Vagina (tissue), 2 donors: ENCODE results near the gene HDAC7. TPM values are rescaled to one million over a fixed set of nuclear protein-coding genes. Genes with fewer than 3 reads are reported as not detected.

Source experiments
- DNase-seq, 2 donors: peaks; one replicate each; pipeline ENCODE4 v3.0.0-alpha.2; 2017; ENCODE audit errors: extremely low spot score in 2 of 2
- H3K27ac ChIP-seq: fragments of 200-600 bp; sonication (generic); one replicate; pipeline ENCODE4 v1.5.1; 2019
- H3K27me3 ChIP-seq: fragments of 200-600 bp; sonication (generic); one replicate; pipeline ENCODE4 v1.5.1; 2019
- H3K36me3 ChIP-seq, 2 donors: fragments of 200-600 bp; sonication (generic); one replicate each; pipeline ENCODE4 v1.5.1; 2017 to 2019
- H3K4me1 ChIP-seq: fragments of 200-600 bp; sonication (generic); one replicate; pipeline ENCODE4 v1.5.1; 2019
- H3K4me3 ChIP-seq, 2 donors: fragments of 200-600 bp; sonication (generic); 1 replicate in 1 of 2; 2 replicates in 1 of 2; pipeline ENCODE4 v1.5.1; 2016 to 2019
- H3K9me3 ChIP-seq: fragments of 200-600 bp; sonication (generic); one replicate; pipeline ENCODE4 v1.5.1; 2019
- CTCF ChIP-seq, 3 experiments: fragments of 450-650 bp in 2 of 3; fragments of 200-600 bp in 1 of 3; sonication (generic) in 1 of 3; IDR thresholded peaks; one replicate each; pipeline ENCODE4 v1.5.1; 2017 to 2019; ENCODE audit warnings: antibody characterized with exemption in 3 of 3, mild to moderate bottlenecking in 2 of 3, moderate library complexity in 2 of 3
- POLR2A ChIP-seq, 2 donors: fragments of 450-650 bp; IDR thresholded peaks; one replicate each; pipeline ENCODE4 v1.6.1; 2017; ENCODE audit warnings: antibody characterized with exemption in 2 of 2, mild to moderate bottlenecking in 2 of 2, moderate library complexity in 2 of 2
- POLR2AphosphoS5 ChIP-seq, 2 donors: sonication (generic); formaldehyde crosslinking; IDR thresholded peaks; one replicate each; pipeline ENCODE4 v1.9.0; 2017; ENCODE audit warnings: antibody characterized with exemption in 2 of 2, mild to moderate bottlenecking in 2 of 2, low read depth in 1 of 2; ENCODE audit not compliant: insufficient read depth in 1 of 2
- intact Hi-C: fragments of 100-400 bp; cut with DNase I; formaldehyde crosslinking; loops from one replicate; pipeline ENCODE4 v1.15.1; 2023
- total RNA-seq: library from RNA; depleted of rRNA; stranded (reverse); fragments of >200 nt; gene quantifications from one replicate; pipeline ENCODE4 v1.2.3, GENCODE V29; 2016

The HDAC7 gene
- total RNA-seq, 1 donor from 2014 or later = 67.0 TPM

DNA sequence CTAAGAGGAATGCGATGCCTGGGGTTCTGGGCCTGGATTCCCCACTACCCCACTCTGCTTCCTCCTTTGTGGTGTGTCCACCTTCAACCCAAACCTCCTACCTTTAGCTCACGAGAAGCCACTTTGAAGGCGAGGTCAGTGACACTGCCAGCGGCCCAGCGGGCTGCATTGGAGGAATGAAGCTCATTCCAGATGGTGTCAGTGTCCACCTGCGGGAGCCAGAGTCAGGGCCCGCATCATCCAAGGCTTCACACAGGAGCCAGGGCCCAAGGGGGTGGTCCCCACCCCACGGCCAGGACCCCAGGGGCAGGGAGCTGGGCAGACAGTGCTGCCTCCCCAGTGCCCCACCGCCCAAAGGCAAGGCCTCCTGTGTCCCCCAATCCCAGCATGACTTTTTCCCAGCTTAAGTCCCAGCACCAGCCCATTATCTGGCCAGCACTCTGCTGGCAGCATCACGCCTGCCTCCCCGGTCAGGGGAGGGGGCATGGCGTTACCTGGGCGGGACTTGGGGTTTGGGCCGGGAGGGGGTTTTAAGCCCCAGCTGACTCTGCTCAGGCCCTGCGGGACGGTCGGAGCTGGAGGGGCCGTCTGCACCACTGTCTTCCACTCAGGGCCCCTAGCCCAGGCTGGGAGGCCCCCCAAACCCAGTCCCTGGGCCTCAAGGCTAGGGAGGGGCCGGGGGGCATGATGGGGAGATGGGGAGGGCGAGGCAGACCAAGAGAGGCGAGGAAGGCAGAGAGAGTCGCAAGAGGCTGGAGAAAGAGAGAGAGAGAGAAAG lies 29.8 kb downstream of the HDAC7 start:
- no peak for TF ChIP-seq POLR2A (IDR thresholded peaks at IDR 0.05)
- TF ChIP-seq CTCF (IDR thresholded peaks at IDR 0.05) = no peak
- TF ChIP-seq POLR2AphosphoS5 (IDR thresholded peaks at IDR 0.05; ENCODE audit: insufficient read depth in 1 of 2, low read depth in 1 of 2) = no peak
- Histone ChIP-seq H3K27me3 (no peaks in the 10 kb centered on the region), H3K4me3 (no peak overlapping the region), H3K9me3 (no peaks in the 10 kb centered on the region), H3K36me3 (peaks cover 10 to 99% of the 10 kb centered on the region in 2 donors), H3K27ac (no peak overlapping the region), H3K4me1 (peaks cover 9% of the 10 kb centered on the region)
- intact Hi-C loops = no loop called here
- DNase-seq = no peak

- Histone ChIP-seq H3K27ac (no peak overlapping the region), H3K9me3 (no peaks in the 10 kb centered on the region), H3K27me3 (no peaks in the 10 kb centered on the region), H3K36me3 (peaks cover 10 to 99% of the 10 kb centered on the region in 2 donors), H3K4me3 (no peak overlapping the region), H3K4me1 (peaks cover 9% of the 10 kb centered on the region)
- intact Hi-C loops = no loop called here
- TF ChIP-seq CTCF (IDR thresholded peaks at IDR 0.05) (no peak), POLR2A (IDR thresholded peaks at IDR 0.05) (no peak), POLR2AphosphoS5 (IDR thresholded peaks at IDR 0.05; ENCODE audit: insufficient read depth in 1 of 2, low read depth in 1 of 2) (no peak)
- DNase-seq = no peak
These were observed 30.6 kb downstream of the HDAC7 start for GRCh38 chr12:47789141-47789540.

GRCh38 chr12:47787596-47788319 lies 31.9 kb downstream of the HDAC7 start:
- Histone ChIP-seq H3K27ac (no peak overlapping the region), H3K4me1 (peaks cover 16% of the 10 kb centered on the region), H3K36me3 (peaks cover 10 to 90% of the 10 kb centered on the region in 2 donors), H3K4me3 (no peak overlapping the region), H3K27me3 (no peaks in the 10 kb centered on the region), H3K9me3 (no peaks in the 10 kb centered on the region)
- intact Hi-C loops = no loop called here
- TF ChIP-seq POLR2AphosphoS5 (IDR thresholded peaks at IDR 0.05; ENCODE audit: insufficient read depth in 1 of 2, low read depth in 1 of 2) = no peak
- no peak for TF ChIP-seq POLR2A (IDR thresholded peaks at IDR 0.05)
- TF ChIP-seq CTCF (IDR thresholded peaks at IDR 0.05) = no peak
- no peak for DNase-seq

DNA sequence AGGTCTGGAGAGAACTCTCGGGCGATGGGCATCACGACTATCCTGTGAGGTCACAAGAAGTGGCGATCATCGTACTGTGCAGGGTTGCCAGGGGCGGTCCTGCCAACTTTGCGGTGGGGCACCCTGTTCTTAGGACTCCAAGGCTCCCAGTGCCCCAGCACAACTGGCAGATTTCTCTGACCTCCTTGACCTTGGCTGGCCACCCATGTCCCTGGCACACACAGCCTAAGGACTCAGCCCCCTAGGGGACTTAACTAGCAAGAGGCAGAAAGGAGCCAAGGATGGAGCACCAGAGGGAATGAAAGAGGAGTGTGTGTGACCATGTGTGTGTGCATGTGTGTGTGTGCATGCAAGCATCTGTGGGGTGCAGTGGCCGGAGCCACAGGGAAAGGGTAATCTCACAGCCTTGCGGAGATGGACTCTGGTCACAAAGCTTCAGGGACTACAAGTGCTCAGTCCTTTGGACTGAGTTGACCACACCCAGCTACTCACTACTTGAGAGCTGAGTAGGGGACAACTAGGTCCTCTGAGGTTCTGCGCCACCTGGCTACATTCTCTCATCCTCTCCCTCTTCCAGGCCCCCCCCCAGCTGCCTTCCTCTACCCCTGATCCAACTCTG lies 32.9 kb downstream of the HDAC7 start:
- H3K9me3 ChIP-seq = no peaks in the 10 kb centered on the region
- H3K27me3 ChIP-seq = no peaks in the 10 kb centered on the region
- intact Hi-C loops = no loop called here
- TF ChIP-seq POLR2AphosphoS5 (IDR thresholded peaks at IDR 0.05; ENCODE audit: insufficient read depth in 1 of 2, low read depth in 1 of 2) (no peak), POLR2A (IDR thresholded peaks at IDR 0.05) (no peak), CTCF (IDR thresholded peaks at IDR 0.05) (no peak)
- H3K27ac ChIP-seq = no peak overlapping the region
- H3K4me3 ChIP-seq = no peak overlapping the region
- peaks cover 10 to 80% of the 10 kb centered on the region in 2 donors for H3K36me3 ChIP-seq
- no peak for DNase-seq
- H3K4me1 ChIP-seq = peaks cover 23% of the 10 kb centered on the region
